Heart left ventricle (tissue), 16 donors: ENCODE results near the gene WRAP53. TPM values are rescaled to one million over a fixed set of nuclear protein-coding genes. Genes with fewer than 3 reads are reported as not detected.

Experiments
- ATAC-seq, 4 donors: fragments of 200-7000 bp; cut with Tn5 transposase; one replicate each; pipeline ENCODE4 v1.9.1; 2020 to 2022; ENCODE audit warnings: moderate library complexity in 4 of 4, mild to moderate bottlenecking in 3 of 4, moderate number of reproducible peaks in 1 of 4
- DNase-seq, 5 donors: peaks; one replicate each; pipeline ENCODE4 v3.0.0-alpha.2; 2020
- H3K27ac ChIP-seq, 12 donors: fragments of 200-600 bp; sonication (generic) in 4 of 12; one replicate each; pipeline versions ENCODE4 v1.5.0 to v1.8.0; 2016 to 2022; ENCODE audit warnings: mild to moderate bottlenecking in 2 of 12
- H3K27me3 ChIP-seq, 9 donors: fragments of 200-600 bp; sonication (generic) in 2 of 9; one replicate each; pipeline versions ENCODE4 v1.5.1 to v1.8.0; 2016 to 2022; ENCODE audit warnings: mild to moderate bottlenecking in 3 of 9
- H3K36me3 ChIP-seq, 9 donors: fragments of 200-600 bp; sonication (generic) in 2 of 9; one replicate each; pipeline versions ENCODE4 v1.5.0 to v1.8.0; 2018 to 2022; ENCODE audit warnings: mild to moderate bottlenecking in 2 of 9
- H3K4me1 ChIP-seq, 12 donors: fragments of 200-600 bp; sonication (generic) in 4 of 12; one replicate each; pipeline versions ENCODE4 v1.5.0 to v1.8.0; 2016 to 2022; ENCODE audit warnings: mild to moderate bottlenecking in 3 of 12
- H3K4me3 ChIP-seq, 12 donors: fragments of 200-600 bp; sonication (generic) in 4 of 12; one replicate each; pipeline versions ENCODE4 v1.5.0 to v1.8.0; 2017 to 2022; ENCODE audit warnings: mild to moderate bottlenecking in 9 of 12, moderate library complexity in 4 of 12
- H3K9me3 ChIP-seq, 12 donors: fragments of 200-600 bp; sonication (generic) in 4 of 12; one replicate each; pipeline versions ENCODE4 v1.5.0 to v1.8.0; 2016 to 2022; ENCODE audit warnings: mild to moderate bottlenecking in 1 of 12
- POLR2A ChIP-seq, 2 donors: fragments of 450-650 bp; IDR thresholded peaks; one replicate each; pipeline ENCODE4 v1.6.1; 2017; ENCODE audit warnings: antibody characterized with exemption in 2 of 2, mild to moderate bottlenecking in 2 of 2, moderate library complexity in 2 of 2
- WGBS, 4 donors: extraction: QIAGEN DNeasy Blood & Tissue Kit in 2 of 4; methylation state at CpG; one replicate each; pipeline versions ENCODE4 v1.1.5 to v1.1.7; 2013 to 2018; 5-methylcytosine and 5-hydroxymethylcytosine counted together
- intact Hi-C, 10 donors: fragments of 100-400 bp; cut with DNase I; formaldehyde crosslinking; loops; one replicate each; pipeline versions ENCODE4 v1.11.1 to v1.14.2; 2022
- polyA plus RNA-seq, 2 donors: library from polyadenylated mRNA; stranded (reverse); fragments of 200-250 nt; gene quantifications; one replicate each; pipeline ENCODE4 v1.2.3, GENCODE V29; 2013
- total RNA-seq, 9 donors: library from RNA; depleted of rRNA in 2 of 9; stranded (reverse); fragments of >200 nt in 2 of 9; fragmentation: NEBNext Ultra II Directional in 3 of 9; extraction: Animal tissue kit (Norgen Biotek cat#: 25700) in 3 of 9; gene quantifications; one replicate each; pipeline versions ENCODE4 v1.1.0 to v1.2.4, GENCODE V29; 2016 to 2023
- TF ChIP-seq, protein P1 (sequence below), 12 donors: fragments of 200-600 bp; sonication (generic) in 4 of 12; IDR thresholded peaks; one replicate each; pipeline versions ENCODE4 v1.5.0 to v1.8.0; 2018 to 2022; ENCODE audit warnings: antibody characterized with exemption in 12 of 12, mild to moderate bottlenecking in 5 of 12
- donor health status: ischemic (EF 13 %, LVEDD 7.1; RV severe dilation, severe dysfunction).
- donor health status: healthy with polysubstance abuse.
- donor health status: DM: no; HTN: yes; CAD: no.
- donor health status: DM: no; HTN: no; CAD: no.
- donor health status: ischemic (EF 25% LVEDD 6.9; RV normal size, moderate dysfunction).
- donor health status: ischemic (EF 25% LVEDD 5.7; RV mildly dilated, moderate dysfunction).
- donor health status: healthy.
- donor health status: DM: yes; HTN: yes; CAD: no.
- donor health status: ischemic (EF 35%, LVEDD 5.7; RV mildly dilated, moderate dysfunction).
- donor health status: nonischemic (EF 11% LVEDD 7.7; RV severe dilation, severe dysfunction).
- donor health status: DM: yes; HTN: yes; CAD: no.
- donor health status: PGD.
- donor health status: ischemic (EF 29% LVEDD 5.4; RV normal size, mild dysfunction).
- donor health status: nonischemic (EF 23%, LVEDD 6.1; RV moderate dilation, normal function).

Gene WRAP53
- total and polyA plus RNA-seq, 11 donors, result 3.7 to 12.0 (median 5.0) TPM

DNA sequence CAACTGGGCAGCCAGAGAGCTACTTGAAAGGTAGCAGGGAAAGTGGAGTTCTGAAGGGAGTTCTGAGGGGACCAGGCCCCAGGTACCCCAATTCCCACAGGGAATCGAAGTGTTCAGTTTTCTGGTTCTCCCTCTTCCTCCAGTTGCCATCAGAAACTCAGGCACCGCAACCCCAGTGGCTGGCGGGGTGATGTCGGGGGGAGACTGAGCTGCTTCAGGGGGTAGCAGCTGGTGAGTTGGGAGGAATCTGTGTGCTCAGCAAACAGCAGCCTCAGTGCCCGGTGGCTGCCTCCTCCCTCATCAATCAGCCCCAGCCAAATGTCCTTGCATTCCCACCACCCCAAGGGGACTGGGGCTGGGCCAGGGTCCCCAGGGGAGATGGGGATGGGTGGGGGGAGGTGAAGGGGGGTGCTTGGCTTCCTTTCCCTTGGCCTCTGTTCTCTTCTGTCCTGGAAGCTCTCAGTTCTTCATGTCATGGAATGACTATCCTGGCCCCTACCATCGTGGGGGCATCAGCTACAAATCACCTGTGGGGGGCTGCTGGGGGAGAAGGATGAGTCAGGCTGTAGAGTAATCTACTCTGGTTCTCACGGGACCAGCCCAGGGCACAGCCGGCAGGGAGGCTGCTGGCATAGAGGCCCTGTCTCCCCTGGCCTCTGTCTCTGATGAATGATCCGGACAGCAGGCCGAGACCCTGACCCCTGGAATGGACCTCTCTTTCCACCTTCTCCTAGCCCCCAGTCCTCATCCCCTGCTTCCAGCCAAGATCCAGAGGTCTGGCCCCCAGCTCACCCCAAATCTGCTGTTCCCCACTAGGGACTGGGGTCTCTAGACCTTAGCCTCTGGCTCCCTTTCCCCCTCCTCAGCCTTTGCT is 26.7 kb downstream of the WRAP53 start:
- intact Hi-C loops, result no loop called here
- Histone ChIP-seq H3K9me3 (no peaks in the 10 kb centered on the region), H3K4me3 (no peak overlapping the region), H3K27ac (no peak overlapping the region), H3K27me3 (peaks cover 0 to 61% (median 32%) of the 10 kb centered on the region in 9 donors), H3K4me1 (peaks cover 0 to 24% (median 8%) of the 10 kb centered on the region in 12 donors), H3K36me3 (no peaks in the 10 kb centered on the region)
- no peak for TF ChIP-seq POLR2A (IDR thresholded peaks at IDR 0.05)
- TF ChIP-seq, protein P1, sequence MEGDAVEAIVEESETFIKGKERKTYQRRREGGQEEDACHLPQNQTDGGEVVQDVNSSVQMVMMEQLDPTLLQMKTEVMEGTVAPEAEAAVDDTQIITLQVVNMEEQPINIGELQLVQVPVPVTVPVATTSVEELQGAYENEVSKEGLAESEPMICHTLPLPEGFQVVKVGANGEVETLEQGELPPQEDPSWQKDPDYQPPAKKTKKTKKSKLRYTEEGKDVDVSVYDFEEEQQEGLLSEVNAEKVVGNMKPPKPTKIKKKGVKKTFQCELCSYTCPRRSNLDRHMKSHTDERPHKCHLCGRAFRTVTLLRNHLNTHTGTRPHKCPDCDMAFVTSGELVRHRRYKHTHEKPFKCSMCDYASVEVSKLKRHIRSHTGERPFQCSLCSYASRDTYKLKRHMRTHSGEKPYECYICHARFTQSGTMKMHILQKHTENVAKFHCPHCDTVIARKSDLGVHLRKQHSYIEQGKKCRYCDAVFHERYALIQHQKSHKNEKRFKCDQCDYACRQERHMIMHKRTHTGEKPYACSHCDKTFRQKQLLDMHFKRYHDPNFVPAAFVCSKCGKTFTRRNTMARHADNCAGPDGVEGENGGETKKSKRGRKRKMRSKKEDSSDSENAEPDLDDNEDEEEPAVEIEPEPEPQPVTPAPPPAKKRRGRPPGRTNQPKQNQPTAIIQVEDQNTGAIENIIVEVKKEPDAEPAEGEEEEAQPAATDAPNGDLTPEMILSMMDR (IDR thresholded peaks at IDR 0.05), result no peak
- DNase-seq, result no peak
- no peak for ATAC-seq
- WGBS, 4 donors, result 79 to 88% (median 85%) methylated on average over 6 to 10 of the region's 10 CpGs

DNA sequence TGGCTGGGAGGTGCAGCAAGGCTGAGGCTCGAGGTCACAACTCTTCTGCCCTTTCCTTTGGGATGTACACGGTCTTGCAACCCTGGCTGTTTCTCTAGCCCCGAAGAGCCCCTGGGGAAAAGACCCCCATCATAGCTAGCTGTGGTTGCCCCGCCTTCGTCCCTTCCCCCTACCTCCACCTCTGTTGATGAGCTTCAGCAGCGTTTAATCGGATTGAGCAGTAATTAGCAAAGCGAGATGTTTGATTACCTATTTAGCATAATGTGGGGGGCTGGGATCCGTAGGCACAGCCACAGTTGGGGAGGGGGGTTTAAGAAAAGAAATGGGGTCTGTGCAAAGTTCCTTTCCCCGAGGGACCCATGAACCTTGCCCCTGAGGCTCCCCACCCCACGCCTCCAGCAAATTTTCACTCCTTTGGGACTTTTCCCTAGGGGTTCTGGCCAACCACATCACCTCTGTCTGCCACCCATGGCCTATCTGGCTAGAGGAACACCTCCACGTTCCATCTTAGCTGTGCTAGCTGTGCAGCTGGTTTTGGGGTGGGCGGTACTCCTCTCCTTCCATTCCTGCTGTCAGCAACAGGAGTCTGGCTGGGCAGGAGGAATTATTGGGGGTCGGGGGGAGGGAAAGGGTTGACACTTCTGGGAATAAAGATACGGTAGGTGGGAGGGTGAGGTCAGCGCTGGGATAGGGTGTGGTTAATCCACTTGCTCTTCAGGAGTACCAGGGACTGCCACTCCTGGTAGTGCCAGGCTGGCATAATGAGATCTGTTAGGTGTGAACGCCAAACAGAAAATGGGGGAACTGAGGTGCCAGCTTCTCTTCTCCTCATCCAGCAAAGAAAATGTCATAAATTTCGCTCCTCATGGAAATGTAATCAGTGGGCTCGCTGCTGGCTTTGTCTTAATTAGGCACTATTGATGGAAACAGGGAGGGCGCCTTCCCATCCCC is 27.9 kb downstream of the WRAP53 start:
- Histone ChIP-seq H3K27me3 (peaks cover 0 to 61% (median 24%) of the 10 kb centered on the region in 9 donors), H3K9me3 (no peaks in the 10 kb centered on the region), H3K4me1 (peaks cover 0 to 21% (median 8%) of the 10 kb centered on the region in 12 donors), H3K4me3 (peak overlapping the region; percentile 11 to 85 (median 59)), H3K36me3 (no peaks in the 10 kb centered on the region), H3K27ac (peak overlapping the region in 1 of 12 donors; percentile 68)
- DNase-seq (no peak), ATAC-seq (no peak)
- TF ChIP-seq, protein P1 (IDR thresholded peaks at IDR 0.05), result no peak
- TF ChIP-seq POLR2A (IDR thresholded peaks at IDR 0.05), result no peak
- intact Hi-C loops, result loop anchor here in 1 of 10 donors (2.0 kb wide), 1 partner anchor 27 kb away; the partner anchor contains the start of gene WRAP53
- 43 to 51% (median 45%) methylated on average over 20 of the region's 20 CpGs for WGBS, 4 donors

DNA sequence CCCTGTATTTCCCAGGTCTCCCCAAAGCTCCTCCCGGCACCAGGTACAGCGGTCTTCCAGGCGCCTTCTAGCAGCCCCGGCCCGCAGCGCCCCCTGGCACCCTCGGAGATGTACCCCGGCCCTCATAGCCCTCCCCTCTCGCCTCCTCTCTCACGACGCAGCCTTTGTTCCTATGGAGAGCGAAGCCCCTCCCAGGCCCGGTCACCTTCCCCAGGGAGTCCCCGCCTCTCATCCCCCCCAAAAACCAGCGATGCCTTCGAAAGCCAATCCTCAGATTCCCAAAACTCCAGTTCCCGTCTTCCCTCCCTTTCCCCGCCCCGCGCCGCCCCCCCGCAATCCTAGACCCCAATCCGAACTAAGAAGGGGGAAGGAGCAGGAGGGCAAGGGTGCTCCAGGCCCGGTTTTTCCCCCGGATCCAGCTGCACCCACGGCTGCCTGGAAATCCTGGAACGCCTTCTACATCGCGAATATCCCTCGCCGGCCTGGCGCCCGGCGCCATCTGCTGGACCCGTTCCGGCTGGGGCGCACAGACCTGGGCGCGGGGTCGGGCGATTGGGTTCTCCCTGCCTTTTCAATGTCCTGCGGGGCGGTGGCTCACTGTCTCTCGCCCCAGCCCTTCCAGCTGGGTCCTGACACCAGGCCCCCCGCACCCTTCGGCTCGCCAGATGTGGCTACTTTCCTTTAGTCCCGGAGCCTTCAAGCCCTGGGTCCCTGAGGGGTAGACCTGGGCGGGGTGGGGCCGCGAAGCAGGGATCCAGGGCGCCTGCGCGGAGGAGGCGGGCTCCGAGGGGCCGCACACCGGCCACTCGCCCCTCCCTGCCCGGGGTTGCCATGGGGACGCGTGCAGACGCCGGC is 28.9 kb downstream of the WRAP53 start, which contains the start of gene DNAH2:
TSS of gene DNAH2 (plus strand) at position 844 of the 855 bp plus-strand sequence. CDS start 1,991 bp downstream, outside the sequence.
- TF ChIP-seq, protein P1 (IDR thresholded peaks at IDR 0.05), result peak; percentile 1 to 64 (median 44)
- TF ChIP-seq POLR2A (IDR thresholded peaks at IDR 0.05), result peak in 1 of 2 donors; percentile 22
- intact Hi-C loops, result loop anchor here in 1 of 10 donors (2.0 kb wide), 1 partner anchor 28 kb away; the partner anchor contains the start of gene WRAP53
- no peaks in the 10 kb centered on the region for H3K36me3 ChIP-seq
- peaks cover 0 to 54% (median 18%) of the 10 kb centered on the region in 9 donors for H3K27me3 ChIP-seq
- peak; percentile 74 to 87 (median 79) for DNase-seq
- H3K9me3 ChIP-seq, result no peaks in the 10 kb centered on the region
- H3K4me3 ChIP-seq, result peak within 1 kb of the TSS; percentile 11 to 85 (median 59)
- peaks cover 0 to 21% (median 8%) of the 10 kb centered on the region in 12 donors for H3K4me1 ChIP-seq
- peak within 1 kb of the TSS in 4 of 12 donors; percentile 43 to 69 (median 62) for H3K27ac ChIP-seq
- WGBS, 4 donors, result 1% methylated on average over 47 to 64 of the region's 64 CpGs
- peak; percentile 78 to 92 (median 88) for ATAC-seq
